GM18505 (cell line): Measurements from ENCODE around the gene FAM187B.

ENCODE experiments used
- ATAC-seq: cut with Tn5 transposase; IDR thresholded peaks from one replicate; pipeline ENCODE4 v1.9.1; 2021; ENCODE audit not compliant: unreplicated experiment
- POLR2A ChIP-seq: IDR thresholded peaks from 4 replicates; pipeline ENCODE4 v1.6.1; 2011; ENCODE audit warnings: borderline replicate concordance; ENCODE audit not compliant: insufficient read depth, insufficient read length; ENCODE audit errors: extremely low read depth

Gene FAM187B

GRCh38 chr19:35228177-35228930 is at the start of gene FAM187B:
Gene FAM187B, minus strand, starts transcription at chr19:35228739. Its CDS starts 59 bp downstream, at chr19:35228680.
- no peak for ATAC-seq
- TF ChIP-seq POLR2A, result no peak

GRCh38 chr19:35276706-35277281 is 48.3 kb upstream of the FAM187B start:
- TF ChIP-seq POLR2A, result no peak
- no peak for ATAC-seq

GRCh38 chr19:35274323-35274722 is 45.8 kb upstream of the FAM187B start:
- TF ChIP-seq POLR2A, result no peak

GRCh38 chr19:35273686-35274259 is 45.2 kb upstream of the FAM187B start:
- TF ChIP-seq POLR2A, result no peak
- no peak for ATAC-seq

More at GRCh38 chr19:35274323-35274722, 45.8 kb upstream of the FAM187B start:
- ATAC-seq, result no peak

GRCh38 chr19:35272954-35273649 is 44.6 kb upstream of the FAM187B start:
- ATAC-seq, result no peak
- no peak for TF ChIP-seq POLR2A

GRCh38 chr19:35272122-35272719 is 43.7 kb upstream of the FAM187B start:
- no peak for TF ChIP-seq POLR2A
- ATAC-seq, result no peak

GRCh38 chr19:35271546-35271945 is 43.0 kb upstream of the FAM187B start:
- no peak for TF ChIP-seq POLR2A
- ATAC-seq, result no peak

GRCh38 chr19:35270381-35270811 is 41.9 kb upstream of the FAM187B start:
- no peak for TF ChIP-seq POLR2A
- no peak for ATAC-seq

GRCh38 chr19:35269438-35270117 is 41.0 kb upstream of the FAM187B start:
- TF ChIP-seq POLR2A, result peak; percentile 59
- ATAC-seq, result peak; percentile 48

GRCh38 chr19:35268536-35269437 is 40.2 kb upstream of the FAM187B start, which contains the start of gene USF2:
Gene USF2, plus strand, starts transcription at chr19:35268962. Its CDS starts 140 bp downstream, at chr19:35269102.
- ATAC-seq, result peak; percentile 30
- TF ChIP-seq POLR2A, result peak; percentile 7

- peak; percentile 80 for TF ChIP-seq POLR2A
- peak; percentile 45 for ATAC-seq
These were observed 39.4 kb upstream of the FAM187B start for GRCh38 chr19:35267818-35268535.
